ENCODE results near the gene DNER. TPM values are rescaled to one million over a fixed set of nuclear protein-coding genes. Genes with fewer than 3 reads are reported as not detected.

Gene DNER
- total RNA-seq, 1 experiment from 2014 or later: 2.9 TPM

DNA sequence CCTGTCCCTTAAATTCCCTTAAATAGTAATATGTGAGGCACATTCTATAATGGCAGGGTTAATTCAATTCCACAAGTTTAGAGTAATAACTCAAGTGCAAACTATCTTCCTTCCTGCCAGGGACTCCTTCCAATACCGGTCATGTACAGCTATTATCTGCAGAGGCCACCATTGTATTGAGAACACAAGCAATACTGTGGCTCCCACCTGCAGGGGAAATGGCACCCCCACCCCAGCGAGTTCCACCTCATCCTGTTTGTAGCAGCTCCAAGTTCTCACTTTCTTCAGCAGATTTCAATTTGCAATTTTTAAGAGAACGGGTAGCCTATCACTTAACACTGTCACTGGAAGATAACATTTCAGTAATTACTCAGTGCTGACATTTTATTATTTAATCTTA, 271.2 kb downstream of the DNER start:
- H3K27ac ChIP-seq (ENCODE audit: low read depth, low read length): no peak overlapping the region
- H3K9me2 ChIP-seq (ENCODE audit: insufficient read depth): no peaks in the 10 kb centered on the region
- ChIA-PET CTCF (interaction anchor here (0.9 kb wide), 1 partner anchor 144 kb away, joined by 3 read pairs; no protein-coding TSS in a partner anchor), RAD21 (ENCODE audit: low non-redundant PET in 1 of 2, low total read pairs in 2 of 2, uncharacterized antibody in 2 of 2, unreplicated experiment in 2 of 2) (no interaction called here), POLR2A (no interaction called here)
- H3K36me3 ChIP-seq (ENCODE audit: control insufficient read depth in 1 of 2, insufficient read depth in 2 of 2, low read length in 2 of 2): no peaks in the 10 kb centered on the region
- no peak overlapping the region for H2AFZ ChIP-seq (ENCODE audit: low read depth, low read length, poor library complexity, severe bottlenecking)
- no peaks in the 10 kb centered on the region for H3K9me3 ChIP-seq (ENCODE audit: control insufficient read depth in 1 of 2, insufficient read depth in 1 of 2, low read depth in 1 of 2, low read length in 2 of 2)
- H3K27me3 ChIP-seq (ENCODE audit: insufficient read depth, low read length): no peaks in the 10 kb centered on the region
- no peak overlapping the region for H3K4me3 ChIP-seq (replicated peaks in 1 of 2; ENCODE audit: low read depth in 1 of 2, low read length in 2 of 2)
- intact Hi-C loops (cut with micrococcal nuclease): no loop called here
- no TSS peak for BruUV-seq (replicated peaks)
- no peaks in the 10 kb centered on the region for H4K20me1 ChIP-seq (ENCODE audit: insufficient read depth)
- ATAC-seq: no peak
- no peak overlapping the region for H3K9ac ChIP-seq (ENCODE audit: low read length)
- no peaks in the 10 kb centered on the region for H3K79me2 ChIP-seq (ENCODE audit: insufficient read depth, low read length)
- no peak for DNase-seq (ENCODE audit: low read depth, low spot score)
- TF ChIP-seq POLR2AphosphoS5 (IDR thresholded peaks at IDR 0.05; ENCODE audit: low read depth, low read length) (no peak), RAD21 (IDR thresholded peaks at IDR 0.05; ENCODE audit: low read depth) (no peak), SIN3A (IDR thresholded peaks at IDR 0.05; ENCODE audit: low read depth) (no peak), ATF3 (IDR thresholded peaks at IDR 0.05) (no peak), EZH2phosphoT487 (IDR thresholded peaks at IDR 0.05; ENCODE audit: borderline replicate concordance) (no peak), CBX3 (IDR thresholded peaks at IDR 0.05; ENCODE audit: low read depth) (no peak), SP1 (IDR thresholded peaks at IDR 0.05; ENCODE audit: low read depth) (no peak), ZFX (IDR thresholded peaks at IDR 0.05) (no peak), JUND (IDR thresholded peaks at IDR 0.05) (no peak), SRF (IDR thresholded peaks at IDR 0.05; ENCODE audit: low read depth) (no peak), CEBPB (IDR thresholded peaks at IDR 0.05; ENCODE audit: low read depth) (no peak), ELF1 (IDR thresholded peaks at IDR 0.05; ENCODE audit: borderline replicate concordance, low read depth) (no peak), EZH2 (IDR thresholded peaks at IDR 0.05) (no peak), TCF7L2 (IDR thresholded peaks at IDR 0.05; ENCODE audit: borderline replicate concordance, extremely low read depth, insufficient read depth, insufficient read length) (no peak)
- TF ChIP-seq, protein P1, sequence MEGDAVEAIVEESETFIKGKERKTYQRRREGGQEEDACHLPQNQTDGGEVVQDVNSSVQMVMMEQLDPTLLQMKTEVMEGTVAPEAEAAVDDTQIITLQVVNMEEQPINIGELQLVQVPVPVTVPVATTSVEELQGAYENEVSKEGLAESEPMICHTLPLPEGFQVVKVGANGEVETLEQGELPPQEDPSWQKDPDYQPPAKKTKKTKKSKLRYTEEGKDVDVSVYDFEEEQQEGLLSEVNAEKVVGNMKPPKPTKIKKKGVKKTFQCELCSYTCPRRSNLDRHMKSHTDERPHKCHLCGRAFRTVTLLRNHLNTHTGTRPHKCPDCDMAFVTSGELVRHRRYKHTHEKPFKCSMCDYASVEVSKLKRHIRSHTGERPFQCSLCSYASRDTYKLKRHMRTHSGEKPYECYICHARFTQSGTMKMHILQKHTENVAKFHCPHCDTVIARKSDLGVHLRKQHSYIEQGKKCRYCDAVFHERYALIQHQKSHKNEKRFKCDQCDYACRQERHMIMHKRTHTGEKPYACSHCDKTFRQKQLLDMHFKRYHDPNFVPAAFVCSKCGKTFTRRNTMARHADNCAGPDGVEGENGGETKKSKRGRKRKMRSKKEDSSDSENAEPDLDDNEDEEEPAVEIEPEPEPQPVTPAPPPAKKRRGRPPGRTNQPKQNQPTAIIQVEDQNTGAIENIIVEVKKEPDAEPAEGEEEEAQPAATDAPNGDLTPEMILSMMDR (IDR thresholded peaks at IDR 0.05 in 2 of 3, conservative IDR thresholded peaks at IDR 0.05 in 1 of 3; ENCODE audit: borderline replicate concordance in 1 of 3, insufficient read depth in 1 of 3, low read depth in 2 of 3, low read length in 2 of 3): no peak
- TF ChIP-seq, protein P2, sequence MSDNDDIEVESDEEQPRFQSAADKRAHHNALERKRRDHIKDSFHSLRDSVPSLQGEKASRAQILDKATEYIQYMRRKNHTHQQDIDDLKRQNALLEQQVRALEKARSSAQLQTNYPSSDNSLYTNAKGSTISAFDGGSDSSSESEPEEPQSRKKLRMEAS (IDR thresholded peaks at IDR 0.05): no peak
- TF ChIP-seq, protein P3, sequence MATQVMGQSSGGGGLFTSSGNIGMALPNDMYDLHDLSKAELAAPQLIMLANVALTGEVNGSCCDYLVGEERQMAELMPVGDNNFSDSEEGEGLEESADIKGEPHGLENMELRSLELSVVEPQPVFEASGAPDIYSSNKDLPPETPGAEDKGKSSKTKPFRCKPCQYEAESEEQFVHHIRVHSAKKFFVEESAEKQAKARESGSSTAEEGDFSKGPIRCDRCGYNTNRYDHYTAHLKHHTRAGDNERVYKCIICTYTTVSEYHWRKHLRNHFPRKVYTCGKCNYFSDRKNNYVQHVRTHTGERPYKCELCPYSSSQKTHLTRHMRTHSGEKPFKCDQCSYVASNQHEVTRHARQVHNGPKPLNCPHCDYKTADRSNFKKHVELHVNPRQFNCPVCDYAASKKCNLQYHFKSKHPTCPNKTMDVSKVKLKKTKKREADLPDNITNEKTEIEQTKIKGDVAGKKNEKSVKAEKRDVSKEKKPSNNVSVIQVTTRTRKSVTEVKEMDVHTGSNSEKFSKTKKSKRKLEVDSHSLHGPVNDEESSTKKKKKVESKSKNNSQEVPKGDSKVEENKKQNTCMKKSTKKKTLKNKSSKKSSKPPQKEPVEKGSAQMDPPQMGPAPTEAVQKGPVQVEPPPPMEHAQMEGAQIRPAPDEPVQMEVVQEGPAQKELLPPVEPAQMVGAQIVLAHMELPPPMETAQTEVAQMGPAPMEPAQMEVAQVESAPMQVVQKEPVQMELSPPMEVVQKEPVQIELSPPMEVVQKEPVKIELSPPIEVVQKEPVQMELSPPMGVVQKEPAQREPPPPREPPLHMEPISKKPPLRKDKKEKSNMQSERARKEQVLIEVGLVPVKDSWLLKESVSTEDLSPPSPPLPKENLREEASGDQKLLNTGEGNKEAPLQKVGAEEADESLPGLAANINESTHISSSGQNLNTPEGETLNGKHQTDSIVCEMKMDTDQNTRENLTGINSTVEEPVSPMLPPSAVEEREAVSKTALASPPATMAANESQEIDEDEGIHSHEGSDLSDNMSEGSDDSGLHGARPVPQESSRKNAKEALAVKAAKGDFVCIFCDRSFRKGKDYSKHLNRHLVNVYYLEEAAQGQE (IDR thresholded peaks at IDR 0.05; ENCODE audit: low read depth): no peak
- peaks cover 0 to 15% of the 10 kb centered on the region in 2 experiments; a peak in 2 of 4 replicates for H3K4me1 ChIP-seq (ENCODE audit: control insufficient read depth in 1 of 2, insufficient read depth in 2 of 2, low read length in 2 of 2)
- H3K4me2 ChIP-seq (ENCODE audit: low read length): no peak overlapping the region

All from HCT116 (cell line).